Gastrocnemius medialis (tissue), 4 donors: ENCODE measurements around the gene SMIM1. TPM values are rescaled to one million over a fixed set of nuclear protein-coding genes. Genes with fewer than 3 reads are reported as not detected.

ENCODE experiments used
- ATAC-seq, 2 donors: fragments of 150-250 bp; one replicate each; pipeline ENCODE4 v1.9.1; 2016
- DNase-seq, 2 donors: peaks; one replicate each; pipeline ENCODE4 v3.0.0-alpha.2; 2019
- H3K27ac ChIP-seq, 4 donors: fragments of 200-600 bp; sonication (generic); 1 replicate in 1 of 4; 2 replicates in 3 of 4; pipeline ENCODE4 v1.5.1; 2016 to 2018; ENCODE audit warnings: mild to moderate bottlenecking in 2 of 4, moderate library complexity in 1 of 4
- H3K27me3 ChIP-seq, 3 donors: fragments of 200-600 bp; sonication (generic) in 2 of 3; 1 replicate in 1 of 3; 2 replicates in 2 of 3; pipeline versions ENCODE4 v1.5.1 to v1.6.0; 2016 to 2019; ENCODE audit warnings: mild to moderate bottlenecking in 1 of 3, moderate library complexity in 1 of 3
- H3K36me3 ChIP-seq, 2 donors: fragments of 200-600 bp; sonication (generic) in 1 of 2; one replicate each; pipeline ENCODE4 v1.5.1; 2017 to 2018
- H3K4me1 ChIP-seq, 2 donors: fragments of 200-600 bp; sonication (generic) in 1 of 2; one replicate each; pipeline ENCODE4 v1.5.1; 2016 to 2017; ENCODE audit warnings: mild to moderate bottlenecking in 2 of 2
- H3K4me3 ChIP-seq, 4 donors: fragments of 200-600 bp; sonication (generic) in 3 of 4; 1 replicate in 1 of 4; 2 replicates in 3 of 4; pipeline ENCODE4 v1.5.1; 2016 to 2019; ENCODE audit warnings: mild to moderate bottlenecking in 2 of 4
- H3K9me3 ChIP-seq, 3 donors: fragments of 200-600 bp; sonication (generic) in 2 of 3; 1 replicate in 1 of 3; 2 replicates in 2 of 3; pipeline ENCODE4 v1.5.1; 2016 to 2019
- CTCF ChIP-seq, 5 experiments: fragments of 450-650 bp in 3 of 5; fragments of 200-600 bp in 2 of 5; sonication (generic) in 2 of 5; IDR thresholded peaks in 4 of 5; conservative IDR thresholded peaks in 1 of 5; 1 replicate in 4 of 5; 2 replicates in 1 of 5; pipeline ENCODE4 v1.5.1; 2016 to 2019; ENCODE audit warnings: antibody characterized with exemption in 5 of 5, mild to moderate bottlenecking in 3 of 5, moderate library complexity in 3 of 5
- POLR2A ChIP-seq, 2 donors: fragments of 450-650 bp; IDR thresholded peaks; one replicate each; pipeline ENCODE4 v1.6.1; 2017; ENCODE audit warnings: antibody characterized with exemption in 2 of 2, mild to moderate bottlenecking in 2 of 2, moderate library complexity in 2 of 2
- in situ Hi-C, 4 donors: fragments of 200-750 bp; cut with MboI; loops; one replicate each; pipeline versions ENCODE4 v1.15.0 to v1.8.0; 2017; ENCODE audit warnings: low sequenced_read_pairs in 4 of 4
- intact Hi-C: fragments of 100-400 bp; cut with DNase I; formaldehyde crosslinking; loops from one replicate; pipeline ENCODE4 v1.15.1; 2023; ENCODE audit warnings: low total_unique reads
- total RNA-seq, 4 donors: library from RNA; depleted of rRNA; stranded (reverse); fragments of >200 nt; gene quantifications; one replicate each; pipeline versions ENCODE4 v1.1.0 to v1.2.3, GENCODE V29; 2016

The SMIM1 gene
- total RNA-seq, 4 donors from 2014 or later: 1.4 to 3.7 TPM; not detected in 2

GRCh38 chr1:3777078-3777547 lies 4.6 kb downstream of the SMIM1 start:
- H3K4me1 ChIP-seq: peaks cover 0 to 19% of the 10 kb centered on the region in 2 donors
- H3K36me3 ChIP-seq: peaks cover 0 to 33% of the 10 kb centered on the region in 2 donors
- H3K27ac ChIP-seq: no peak overlapping the region
- in situ Hi-C loops (loop anchor here in 1 of 4 donors (25.0 kb wide), 1 partner anchor 110 kb away; no protein-coding TSS in a partner anchor), intact Hi-C loops (no loop called here)
- no peaks in the 10 kb centered on the region for H3K27me3 ChIP-seq
- TF ChIP-seq POLR2A (IDR thresholded peaks at IDR 0.05): no peak
- TF ChIP-seq CTCF (IDR thresholded peaks at IDR 0.05 in 4 of 5, conservative IDR thresholded peaks at IDR 0.05 in 1 of 5): no peak
- H3K4me3 ChIP-seq: no peak overlapping the region
- no peaks in the 10 kb centered on the region for H3K9me3 ChIP-seq
- no peak for ATAC-seq
- no peak for DNase-seq

- TF ChIP-seq CTCF (IDR thresholded peaks at IDR 0.05 in 4 of 5, conservative IDR thresholded peaks at IDR 0.05 in 1 of 5) (no peak), POLR2A (IDR thresholded peaks at IDR 0.05) (no peak)
- Histone ChIP-seq H3K9me3 (no peaks in the 10 kb centered on the region), H3K4me3 (no peak overlapping the region), H3K27ac (no peak overlapping the region), H3K36me3 (peaks cover 0 to 41% of the 10 kb centered on the region in 2 donors), H3K4me1 (peaks cover 0 to 15% of the 10 kb centered on the region in 2 donors), H3K27me3 (no peaks in the 10 kb centered on the region)
- in situ Hi-C loops: loop anchor here in 1 of 4 donors (25.0 kb wide), 1 partner anchor 109 kb away; no protein-coding TSS in a partner anchor
- intact Hi-C loops: no loop called here
- DNase-seq: no peak
- no peak for ATAC-seq
These were observed 5.4 kb downstream of the SMIM1 start for GRCh38 chr1:3777647-3778589.

GRCh38 chr1:3778590-3779264 lies 6.2 kb downstream of the SMIM1 start:
- ATAC-seq: peak in 1 of 2 donors; percentile 31
- DNase-seq: peak in 1 of 2 donors; percentile 55
- peaks cover 0 to 14% of the 10 kb centered on the region in 2 donors for H3K4me1 ChIP-seq
- in situ Hi-C loops (loop anchor here in 1 of 4 donors (25.0 kb wide), 1 partner anchor 109 kb away; no protein-coding TSS in a partner anchor), intact Hi-C loops (no loop called here)
- TF ChIP-seq POLR2A (IDR thresholded peaks at IDR 0.05) (no peak), CTCF (IDR thresholded peaks at IDR 0.05 in 4 of 5, conservative IDR thresholded peaks at IDR 0.05 in 1 of 5) (no peak)
- peaks cover 0 to 49% of the 10 kb centered on the region in 2 donors for H3K36me3 ChIP-seq
- no peaks in the 10 kb centered on the region for H3K9me3 ChIP-seq
- H3K4me3 ChIP-seq: no peak overlapping the region
- H3K27ac ChIP-seq: no peak overlapping the region
- no peaks in the 10 kb centered on the region for H3K27me3 ChIP-seq

GRCh38 chr1:3779265-3779911 lies 6.8 kb downstream of the SMIM1 start:
- Histone ChIP-seq H3K4me1 (peaks cover 0 to 14% of the 10 kb centered on the region in 2 donors), H3K36me3 (peaks cover 0 to 56% of the 10 kb centered on the region in 2 donors), H3K27ac (no peak overlapping the region), H3K27me3 (no peaks in the 10 kb centered on the region), H3K9me3 (no peaks in the 10 kb centered on the region), H3K4me3 (no peak overlapping the region)
- no peak for TF ChIP-seq POLR2A (IDR thresholded peaks at IDR 0.05)
- TF ChIP-seq CTCF (IDR thresholded peaks at IDR 0.05 in 4 of 5, conservative IDR thresholded peaks at IDR 0.05 in 1 of 5): no peak
- ATAC-seq (no peak), DNase-seq (no peak)
- in situ Hi-C loops (loop anchor here in 1 of 4 donors (25.0 kb wide), 1 partner anchor 108 kb away; no protein-coding TSS in a partner anchor), intact Hi-C loops (no loop called here)
